IPS DF 6.9 (cell line): ENCODE data around the gene MARS1.
"Not testable (repeated sequence)": the region's sequence is repeated elsewhere in the genome, so short reads cannot be mapped to it uniquely, and the experiment has no call there.

ENCODE experiments used
- DNase-seq: peaks from one replicate; pipeline ENCODE4 v3.0.0-alpha.2; 2013; ENCODE audit warnings: low read depth, low spot score
- H3K27ac ChIP-seq: one replicate; pipeline ENCODE4 v1.5.1; 2013; ENCODE audit warnings: low read length, control low read depth
- H3K27me3 ChIP-seq: 2 replicates; pipeline ENCODE4 v1.6.1; 2013; ENCODE audit warnings: mild to moderate bottlenecking, low read length; ENCODE audit not compliant: control insufficient read depth, insufficient read depth
- H3K36me3 ChIP-seq: 2 replicates; pipeline ENCODE4 v1.6.1; 2013; ENCODE audit warnings: low read length; ENCODE audit not compliant: control insufficient read depth, insufficient read depth
- H3K4me1 ChIP-seq: 2 replicates; pipeline ENCODE4 v1.6.1; 2013; ENCODE audit warnings: low read length; ENCODE audit not compliant: control insufficient read depth, insufficient read depth
- H3K4me3 ChIP-seq: 2 replicates; pipeline ENCODE4 v1.5.1; 2013; ENCODE audit warnings: mild to moderate bottlenecking, low read length
- H3K9me3 ChIP-seq: 2 replicates; pipeline ENCODE4 v1.6.1; 2013; ENCODE audit warnings: low read length, inconsistent platforms; ENCODE audit not compliant: control insufficient read depth, insufficient read depth
- WGBS: extraction: QIAGEN DNeasy Blood & Tissue Kit; methylation state at CpG from one replicate; pipeline ENCODE4 v1.1.7; 2013; ENCODE audit warnings: mixed read lengths, missing lambda C conversion rate; ENCODE audit not compliant: insufficient read length, insufficient coverage; 5-methylcytosine and 5-hydroxymethylcytosine counted together

Gene MARS1

GRCh38 chr12:57517718-57518117, 29.9 kb downstream of the MARS1 start:
- H3K9me3 ChIP-seq, H3K27me3 ChIP-seq, H3K4me1 ChIP-seq, DNase-seq, H3K27ac ChIP-seq, H3K4me3 ChIP-seq: not testable (repeated sequence)
- H3K36me3 ChIP-seq = peaks cover 35% of the 10 kb centered on the region
- no CpG with 5 or more reads among the region's 10 CpGs for WGBS

GRCh38 chr12:57518176-57518919, 30.5 kb downstream of the MARS1 start:
- no peak overlapping the region for H3K4me3 ChIP-seq
- H3K27ac ChIP-seq = no peak overlapping the region
- WGBS = no CpG with 5 or more reads among the region's 8 CpGs
- H3K27me3 ChIP-seq = no peaks in the 10 kb centered on the region
- DNase-seq = no peak
- H3K9me3 ChIP-seq = no peaks in the 10 kb centered on the region
- H3K4me1 ChIP-seq = peaks cover 5% of the 10 kb centered on the region; the same call in 1 of the 2 replicates
- peaks cover 30% of the 10 kb centered on the region for H3K36me3 ChIP-seq

- peaks cover 26% of the 10 kb centered on the region for H3K36me3 ChIP-seq
- H3K4me1 ChIP-seq = peaks cover 5% of the 10 kb centered on the region; the same call in 1 of the 2 replicates
- H3K9me3 ChIP-seq = no peaks in the 10 kb centered on the region
- WGBS = no CpG with 5 or more reads among the region's 7 CpGs
- peak overlapping the region; percentile 77; the same call in 1 of the 2 replicates for H3K4me3 ChIP-seq
- DNase-seq = no peak
- H3K27me3 ChIP-seq = no peaks in the 10 kb centered on the region
- H3K27ac ChIP-seq = no peak overlapping the region
Measured at GRCh38 chr12:57518920-57519795, 31.3 kb downstream of the MARS1 start.

GRCh38 chr12:57519796-57520052, 31.9 kb downstream of the MARS1 start:
- no peaks in the 10 kb centered on the region for H3K9me3 ChIP-seq
- H3K27ac ChIP-seq = no peak overlapping the region
- no CpG with 5 or more reads among the region's 8 CpGs for WGBS
- no peak for DNase-seq
- H3K36me3 ChIP-seq = peaks cover 21% of the 10 kb centered on the region
- H3K4me1 ChIP-seq = peaks cover 5% of the 10 kb centered on the region; the same call in 1 of the 2 replicates
- peak overlapping the region; percentile 77; the same call in 1 of the 2 replicates for H3K4me3 ChIP-seq
- no peaks in the 10 kb centered on the region for H3K27me3 ChIP-seq

GRCh38 chr12:57520053-57520818, 32.4 kb downstream of the MARS1 start, which contains the start of gene DDIT3:
DDIT3 (minus strand) TSS chr12:57520514; CDS start chr12:57517406, 3,108 bp downstream.
- peak; percentile 94 for DNase-seq
- no peaks in the 10 kb centered on the region for H3K27me3 ChIP-seq
- whole genome bisulfite sequencing = no CpG with 5 or more reads among the region's 52 CpGs
- peak within 1 kb of the TSS; percentile 77; the same call in 1 of the 2 replicates for H3K4me3 ChIP-seq
- H3K4me1 ChIP-seq = peaks cover 5% of the 10 kb centered on the region; the same call in 1 of the 2 replicates
- no peak within 1 kb of the TSS for H3K27ac ChIP-seq
- no peaks in the 10 kb centered on the region for H3K9me3 ChIP-seq
- peaks cover 16% of the 10 kb centered on the region for H3K36me3 ChIP-seq

GRCh38 chr12:57521525-57522010, 33.7 kb downstream of the MARS1 start:
- H3K27ac ChIP-seq = no peak overlapping the region
- no CpG with 5 or more reads among the region's 17 CpGs for WGBS
- H3K9me3 ChIP-seq = no peaks in the 10 kb centered on the region
- H3K4me3 ChIP-seq = no peak overlapping the region
- no peak for DNase-seq
- H3K4me1 ChIP-seq = peaks cover 5% of the 10 kb centered on the region; the same call in 1 of the 2 replicates
- peaks cover 8% of the 10 kb centered on the region for H3K36me3 ChIP-seq
- no peaks in the 10 kb centered on the region for H3K27me3 ChIP-seq

GRCh38 chr12:57522011-57522886, 34.4 kb downstream of the MARS1 start, which contains the start of gene MBD6:
MBD6 (plus strand) TSS chr12:57522824; CDS start chr12:57524304, 1,480 bp downstream.
- Histone ChIP-seq H3K4me1 (peaks cover 5% of the 10 kb centered on the region; the same call in 1 of the 2 replicates), H3K27ac (no peak within 1 kb of the TSS), H3K36me3 (peaks cover 1% of the 10 kb centered on the region; the same call in 1 of the 2 replicates), H3K27me3 (no peaks in the 10 kb centered on the region), H3K4me3 (peak within 1 kb of the TSS; percentile 52; the same call in 1 of the 2 replicates), H3K9me3 (no peaks in the 10 kb centered on the region)
- WGBS = no CpG with 5 or more reads among the region's 57 CpGs
- DNase-seq = no peak

GRCh38 chr12:57522887-57523705, 35.2 kb downstream of the MARS1 start:
- Histone ChIP-seq H3K4me1 (peaks cover 5% of the 10 kb centered on the region; the same call in 1 of the 2 replicates), H3K27ac (no peak overlapping the region), H3K27me3 (no peaks in the 10 kb centered on the region), H3K9me3 (no peaks in the 10 kb centered on the region), H3K4me3 (peak overlapping the region; percentile 52; the same call in 1 of the 2 replicates), H3K36me3 (no peaks in the 10 kb centered on the region; the same call in 1 of the 2 replicates)
- DNase-seq = no peak
- no CpG with 5 or more reads among the region's 38 CpGs for WGBS
